Measurements from ENCODE around the gene ABCA1.
"Not testable (repeated sequence)": the region's sequence is repeated elsewhere in the genome, so short reads cannot be mapped to it uniquely, and the experiment has no call there.

ABCA1 gene

GRCh38 chr9:104923740-104924139 lies 4.2 kb downstream of the ABCA1 start:
- TF ChIP-seq, protein P1, sequence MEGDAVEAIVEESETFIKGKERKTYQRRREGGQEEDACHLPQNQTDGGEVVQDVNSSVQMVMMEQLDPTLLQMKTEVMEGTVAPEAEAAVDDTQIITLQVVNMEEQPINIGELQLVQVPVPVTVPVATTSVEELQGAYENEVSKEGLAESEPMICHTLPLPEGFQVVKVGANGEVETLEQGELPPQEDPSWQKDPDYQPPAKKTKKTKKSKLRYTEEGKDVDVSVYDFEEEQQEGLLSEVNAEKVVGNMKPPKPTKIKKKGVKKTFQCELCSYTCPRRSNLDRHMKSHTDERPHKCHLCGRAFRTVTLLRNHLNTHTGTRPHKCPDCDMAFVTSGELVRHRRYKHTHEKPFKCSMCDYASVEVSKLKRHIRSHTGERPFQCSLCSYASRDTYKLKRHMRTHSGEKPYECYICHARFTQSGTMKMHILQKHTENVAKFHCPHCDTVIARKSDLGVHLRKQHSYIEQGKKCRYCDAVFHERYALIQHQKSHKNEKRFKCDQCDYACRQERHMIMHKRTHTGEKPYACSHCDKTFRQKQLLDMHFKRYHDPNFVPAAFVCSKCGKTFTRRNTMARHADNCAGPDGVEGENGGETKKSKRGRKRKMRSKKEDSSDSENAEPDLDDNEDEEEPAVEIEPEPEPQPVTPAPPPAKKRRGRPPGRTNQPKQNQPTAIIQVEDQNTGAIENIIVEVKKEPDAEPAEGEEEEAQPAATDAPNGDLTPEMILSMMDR (IDR thresholded peaks at IDR 0.05; ENCODE audit: low read depth, low read length, missing control alignments): no peak
- H3K27ac ChIP-seq: peak overlapping the region; percentile 65
- H3K36me3 ChIP-seq (replicated peaks): peaks cover 6% of the 10 kb centered on the region
- no peaks in the 10 kb centered on the region for H3K27me3 ChIP-seq (replicated peaks)
- DNase-seq: no peak
- in situ Hi-C loops (cut with HindIII; ENCODE audit: low pct_ligation_motif_present, low sequenced_read_pairs): no loop called here
- no peak overlapping the region for H3K4me3 ChIP-seq (ENCODE audit: low read depth, low read length)

GRCh38 chr9:104923289-104923688 lies 4.7 kb downstream of the ABCA1 start:
- in situ Hi-C loops (cut with HindIII; ENCODE audit: low pct_ligation_motif_present, low sequenced_read_pairs): no loop called here
- Histone ChIP-seq H3K27ac (peak overlapping the region; percentile 65), H3K27me3 (replicated peaks) (no peaks in the 10 kb centered on the region), H3K36me3 (replicated peaks) (peaks cover 6% of the 10 kb centered on the region), H3K4me3 (ENCODE audit: low read depth, low read length) (no peak overlapping the region)
- TF ChIP-seq, protein P1 (IDR thresholded peaks at IDR 0.05; ENCODE audit: low read depth, low read length, missing control alignments): no peak
- peak; percentile 81 for DNase-seq

DNA sequence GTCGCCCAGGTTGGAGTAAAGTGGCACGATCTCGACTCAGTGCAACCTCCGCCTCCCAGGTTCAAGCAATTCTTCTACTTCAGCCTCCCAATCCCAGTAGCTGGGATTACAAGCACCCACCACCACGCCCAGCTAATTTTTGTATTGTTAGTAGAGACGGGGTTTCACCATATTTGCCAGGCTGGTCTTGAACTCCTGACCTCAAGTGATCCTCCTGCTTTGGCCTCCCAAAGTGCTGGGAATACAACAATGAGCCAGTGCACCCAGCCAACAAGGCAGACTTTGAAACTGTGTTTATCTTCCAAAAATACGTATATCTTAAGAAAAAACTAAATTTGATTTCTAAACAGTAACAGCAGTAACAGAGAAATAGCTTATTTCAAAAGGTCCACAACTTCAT lies 5.2 kb downstream of the ABCA1 start:
- in situ Hi-C loops (cut with HindIII; ENCODE audit: low pct_ligation_motif_present, low sequenced_read_pairs); H3K27me3 ChIP-seq (replicated peaks); H3K4me3 ChIP-seq (ENCODE audit: low read depth, low read length); DNase-seq; H3K36me3 ChIP-seq (replicated peaks): not testable (repeated sequence)
- peak overlapping the region; percentile 65 for H3K27ac ChIP-seq

GRCh38 chr9:104921067-104921741 lies 6.8 kb downstream of the ABCA1 start:
- H3K4me3 ChIP-seq (ENCODE audit: low read depth, low read length): no peak overlapping the region
- no peak overlapping the region for H3K27ac ChIP-seq
- no peak for DNase-seq
- TF ChIP-seq, protein P1 (IDR thresholded peaks at IDR 0.05; ENCODE audit: low read depth, low read length, missing control alignments): no peak
- no peaks in the 10 kb centered on the region for H3K27me3 ChIP-seq (replicated peaks)
- in situ Hi-C loops (cut with HindIII; ENCODE audit: low pct_ligation_motif_present, low sequenced_read_pairs): no loop called here
- H3K36me3 ChIP-seq (replicated peaks): no peaks in the 10 kb centered on the region

DNA sequence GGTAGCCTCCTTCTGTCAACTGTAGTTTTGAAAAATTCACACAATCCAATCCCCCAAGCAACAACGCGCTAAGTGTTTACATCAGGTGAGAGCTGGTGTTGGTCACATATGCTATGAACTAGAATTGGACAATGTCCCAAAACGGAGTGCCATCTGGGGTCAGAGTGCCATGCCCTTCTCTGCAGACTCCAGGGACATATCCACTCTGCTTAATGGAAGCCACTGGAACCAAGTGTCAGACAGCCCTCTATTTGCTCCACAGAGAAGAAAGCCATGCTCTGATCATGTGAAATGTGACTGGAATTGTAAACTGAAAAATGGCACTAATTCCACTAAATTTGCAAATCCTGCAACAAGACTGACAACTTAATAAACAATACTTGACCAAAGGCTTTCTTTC lies 12.2 kb downstream of the ABCA1 start:
- H3K27ac ChIP-seq: no peak overlapping the region
- TF ChIP-seq, protein P1 (IDR thresholded peaks at IDR 0.05; ENCODE audit: low read depth, low read length, missing control alignments): no peak
- no peaks in the 10 kb centered on the region for H3K36me3 ChIP-seq (replicated peaks)
- H3K27me3 ChIP-seq (replicated peaks): no peaks in the 10 kb centered on the region
- in situ Hi-C loops (cut with HindIII; ENCODE audit: low pct_ligation_motif_present, low sequenced_read_pairs): no loop called here
- H3K4me3 ChIP-seq (ENCODE audit: low read depth, low read length): no peak overlapping the region
- no peak for DNase-seq

DNA sequence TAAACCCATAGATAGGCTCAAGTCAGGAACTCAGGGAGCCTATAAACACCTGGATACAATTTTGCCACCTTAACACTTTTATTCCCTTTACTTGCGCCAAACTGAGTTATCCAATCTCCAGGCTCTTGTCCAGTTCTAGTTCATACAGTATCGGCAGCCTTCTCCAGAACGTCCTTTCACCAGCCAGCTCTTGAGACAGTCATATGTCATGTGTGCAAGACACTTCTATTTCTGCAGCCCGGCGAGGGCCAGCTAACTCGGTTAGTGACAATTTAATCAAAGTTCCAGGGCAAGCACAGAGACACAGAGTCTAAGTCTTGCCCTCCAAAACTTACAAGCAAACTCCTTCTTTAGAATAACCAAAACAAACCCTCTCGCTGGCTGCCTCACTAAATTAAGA lies 12.9 kb downstream of the ABCA1 start:
- in situ Hi-C loops (cut with HindIII; ENCODE audit: low pct_ligation_motif_present, low sequenced_read_pairs): no loop called here
- Histone ChIP-seq H3K36me3 (replicated peaks) (no peaks in the 10 kb centered on the region), H3K27ac (no peak overlapping the region), H3K27me3 (replicated peaks) (no peaks in the 10 kb centered on the region), H3K4me3 (ENCODE audit: low read depth, low read length) (no peak overlapping the region)
- no peak for DNase-seq
- TF ChIP-seq, protein P1 (IDR thresholded peaks at IDR 0.05; ENCODE audit: low read depth, low read length, missing control alignments): no peak

All from brain microvascular endothelial cell (primary cell).